B cell (primary cell): ENCODE results near the gene SLC40A1.

ENCODE experiments used
- CTCF ChIP-seq: fragments of 200-600 bp; IDR thresholded peaks from one replicate; pipeline ENCODE4 v1.8.0; 2022; ENCODE audit warnings: antibody characterized with exemption, mild to moderate bottlenecking
- EZH2 ChIP-seq: IDR thresholded peaks from 2 replicates; pipeline ENCODE4 v1.6.1; 2012; ENCODE audit warnings: borderline replicate concordance, low read depth, mild to moderate bottlenecking, moderate library complexity, low read length; ENCODE audit not compliant: insufficient read depth, poor library complexity, severe bottlenecking

GRCh38 chr2:189543367-189543766 lies 37.2 kb downstream of the SLC40A1 start:
- TF ChIP-seq CTCF (no peak), EZH2 (no peak)
